Testis (tissue), 2 donors: Measurements from ENCODE around the gene C5orf46.

Source experiments
- CTCF ChIP-seq, 3 experiments: fragments of 450-650 bp in 2 of 3; fragments of 200-600 bp in 1 of 3; sonication (generic) in 1 of 3; IDR thresholded peaks; one replicate each; pipeline ENCODE4 v1.5.1; 2016 to 2019; ENCODE audit warnings: antibody characterized with exemption in 3 of 3, mild to moderate bottlenecking in 2 of 3, moderate library complexity in 1 of 3
- POLR2A ChIP-seq: fragments of 450-650 bp; IDR thresholded peaks from one replicate; pipeline ENCODE4 v1.6.1; 2017; ENCODE audit warnings: antibody characterized with exemption, mild to moderate bottlenecking, moderate library complexity

- TF ChIP-seq CTCF (IDR thresholded peaks at IDR 0.05) (no peak), POLR2A (no peak)
Measured at GRCh38 chr5:147869112-147869511, 37.2 kb downstream of the C5orf46 start.
